SH-SY5Y (cell line): ENCODE measurements around the gene MSLN.

Experiments
- GATA2 ChIP-seq: IDR thresholded peaks from 2 replicates; pipeline ENCODE4 v1.6.1; 2011; ENCODE audit warnings: mild to moderate bottlenecking, low read depth, low read length
- GATA3 ChIP-seq: IDR thresholded peaks from 2 replicates; pipeline ENCODE4 v1.6.1; 2011; ENCODE audit warnings: low read depth, mild to moderate bottlenecking, low read length, moderate library complexity

Gene MSLN

DNA sequence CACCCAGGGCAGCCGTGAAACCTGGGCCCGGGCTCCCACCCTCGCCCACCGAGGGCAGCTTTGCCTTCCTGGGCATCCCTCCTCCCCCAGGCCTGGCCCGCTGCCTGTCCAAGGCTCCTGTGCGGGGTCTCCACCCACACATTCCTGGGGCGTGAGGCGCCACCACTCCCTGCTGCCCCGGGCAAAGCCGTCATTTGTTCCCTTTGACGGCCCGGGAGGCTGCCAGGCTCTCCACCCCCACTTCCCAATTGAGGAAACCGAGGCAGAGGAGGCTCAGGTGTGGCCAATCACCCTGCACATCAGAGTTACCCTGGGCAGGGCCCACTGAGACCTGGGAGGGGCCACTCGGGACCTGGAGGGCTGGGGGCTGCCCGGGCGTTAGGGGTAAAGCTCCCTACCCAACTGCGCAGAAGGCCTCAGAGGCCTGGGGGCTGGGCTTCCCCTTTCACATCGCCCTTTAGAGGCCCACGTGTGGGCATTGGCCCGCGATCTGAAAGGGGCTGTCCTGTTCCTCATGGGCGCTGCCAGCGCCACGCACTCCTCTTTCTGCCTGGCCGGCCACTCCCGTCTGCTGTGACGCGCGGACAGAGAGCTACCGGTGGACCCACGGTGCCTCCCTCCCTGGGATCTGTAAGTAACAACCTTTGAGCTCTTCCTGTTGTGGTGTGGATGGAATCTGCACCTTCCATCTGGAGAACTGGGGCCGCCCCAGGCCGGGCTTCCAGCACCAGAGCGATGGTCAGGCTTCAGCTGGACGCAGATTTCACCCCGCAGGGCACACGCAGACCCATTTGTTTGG, at the start of gene MSLN:
MSLN (plus strand) TSS at position 190 of the 799 bp plus-strand sequence. CDS start 1,947 bp downstream, outside the sequence.
- TF ChIP-seq GATA2 (no peak), GATA3 (no peak)

DNA sequence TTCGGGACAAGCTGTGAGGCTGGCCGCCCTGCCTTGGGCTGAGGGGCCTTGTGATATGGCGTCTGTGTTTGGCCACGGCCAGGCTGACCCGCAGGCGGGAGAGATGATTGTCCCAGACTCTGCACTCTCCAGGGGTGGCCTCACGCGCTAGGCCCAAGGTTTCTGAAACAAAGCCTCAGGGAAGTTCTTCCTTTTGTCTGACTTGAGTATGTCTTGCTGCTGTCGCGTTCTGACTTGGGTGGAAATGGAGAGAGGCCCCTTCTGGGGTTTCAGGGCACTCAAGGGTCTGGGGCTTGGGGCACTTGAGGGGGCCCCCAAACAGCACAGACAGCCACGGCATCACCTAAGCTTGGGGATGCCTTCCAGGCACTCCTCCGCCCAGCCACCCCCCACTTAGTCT, 49.5 kb upstream of the MSLN start:
- TF ChIP-seq GATA3 (no peak), GATA2 (no peak)

DNA sequence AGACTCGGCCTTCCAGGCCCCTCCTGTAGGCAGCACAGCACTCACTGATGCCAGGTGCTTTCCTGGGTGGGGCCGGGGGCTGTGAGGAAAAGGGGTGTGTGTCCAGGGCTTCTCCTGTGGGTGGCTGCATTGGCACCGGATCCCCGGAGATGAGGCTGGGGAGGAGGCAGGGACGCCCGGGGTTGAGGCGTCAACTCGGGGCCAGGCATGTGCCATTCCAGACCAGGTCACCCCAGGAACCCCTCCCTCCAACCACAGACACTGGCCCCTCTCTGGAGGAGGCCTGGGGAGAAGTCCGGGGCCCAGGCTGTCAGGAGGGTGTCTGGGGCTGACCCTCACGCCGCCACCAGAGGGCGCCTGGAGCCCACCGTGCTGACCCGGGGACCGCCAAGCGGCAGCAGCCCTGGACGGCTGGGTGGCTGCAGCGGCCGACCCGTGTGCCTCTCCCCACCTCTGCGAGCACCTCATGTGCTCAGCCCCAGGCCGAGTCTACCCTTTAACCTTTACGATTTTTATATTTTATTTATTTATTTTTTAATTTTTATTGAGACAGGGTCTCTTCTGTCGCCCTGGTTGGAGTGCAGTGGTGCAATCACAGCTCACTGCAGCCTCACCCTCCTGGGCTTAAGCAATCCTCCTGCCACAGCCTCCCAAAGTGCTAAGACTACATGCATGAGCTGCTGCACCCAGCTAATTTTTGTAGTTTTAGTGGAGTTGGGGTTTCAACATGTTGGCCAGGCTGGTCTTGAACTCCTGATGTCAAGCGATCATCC, 48.8 kb upstream of the MSLN start:
- no peak for TF ChIP-seq GATA2
- no peak for TF ChIP-seq GATA3

DNA sequence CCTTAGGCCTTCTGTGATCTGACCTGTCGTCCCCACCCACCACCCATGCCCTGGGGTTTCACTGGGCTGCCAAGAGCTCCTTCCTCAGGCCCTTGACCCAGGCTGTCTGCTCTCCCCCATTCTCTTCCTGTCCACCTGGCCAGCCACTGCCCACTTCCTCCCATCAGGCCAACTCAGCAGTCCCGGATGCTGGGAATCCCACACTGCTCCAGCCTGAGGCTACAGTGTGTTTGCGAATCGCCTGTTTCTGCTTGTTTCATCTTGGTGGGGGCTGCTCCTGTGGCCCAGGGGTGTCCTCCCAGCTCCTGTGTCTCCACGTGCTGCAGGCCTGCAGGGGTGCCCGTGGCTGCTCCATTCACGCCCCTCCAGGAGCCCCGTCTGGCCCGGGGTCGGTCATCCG, 46.5 kb upstream of the MSLN start:
- TF ChIP-seq GATA3 (no peak), GATA2 (no peak)

DNA sequence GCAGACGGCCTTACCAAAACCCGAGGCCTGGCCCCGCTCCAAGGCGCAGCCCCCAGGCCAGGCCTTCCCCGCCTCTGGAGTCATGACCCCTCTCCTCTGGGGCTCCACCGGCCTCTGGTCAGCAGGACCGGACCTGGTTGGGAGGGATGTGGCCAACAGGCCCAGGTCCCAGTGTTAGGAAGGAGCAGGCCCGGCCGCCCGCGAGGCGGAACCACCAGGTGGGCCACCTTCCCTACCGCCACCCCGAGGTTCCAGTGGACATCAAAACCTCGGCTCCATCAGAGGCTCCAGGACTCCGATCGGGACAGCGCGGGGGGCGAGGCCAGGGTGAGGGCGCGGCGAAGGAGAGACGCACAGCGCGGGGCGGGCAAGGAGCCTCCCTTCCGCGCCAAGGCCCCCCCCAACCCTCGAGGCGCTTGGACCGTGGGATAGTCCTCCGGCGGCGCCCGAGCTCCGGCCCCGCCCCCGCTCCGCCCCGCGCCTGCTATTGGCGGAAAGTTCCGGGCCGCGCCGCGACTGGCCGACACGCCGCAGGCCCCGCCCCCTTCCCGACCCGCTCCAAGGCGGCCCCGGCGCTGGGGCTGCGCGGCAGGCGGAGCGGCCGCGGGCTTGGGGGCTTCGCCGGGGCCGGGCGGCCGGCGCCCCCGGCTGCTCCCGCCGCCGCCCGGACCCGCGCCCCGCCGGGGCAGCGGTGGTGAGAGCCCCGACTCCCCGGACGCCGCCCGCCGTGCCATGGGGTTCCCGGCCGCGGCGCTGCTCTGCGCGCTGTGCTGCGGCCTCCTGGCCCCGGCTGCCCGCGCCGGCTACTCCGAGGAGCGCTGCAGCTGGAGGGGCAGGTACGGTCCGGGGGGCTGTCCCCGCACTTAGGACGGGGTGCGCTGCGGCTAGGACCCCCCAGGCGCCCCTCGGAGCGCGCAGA, 45.7 kb upstream of the MSLN start, which contains the start of gene METRN:
METRN (plus strand) TSS at position 561 of the 919 bp plus-strand sequence; CDS start at position 733, 172 bp downstream.
- TF ChIP-seq GATA3 (no peak), GATA2 (no peak)

DNA sequence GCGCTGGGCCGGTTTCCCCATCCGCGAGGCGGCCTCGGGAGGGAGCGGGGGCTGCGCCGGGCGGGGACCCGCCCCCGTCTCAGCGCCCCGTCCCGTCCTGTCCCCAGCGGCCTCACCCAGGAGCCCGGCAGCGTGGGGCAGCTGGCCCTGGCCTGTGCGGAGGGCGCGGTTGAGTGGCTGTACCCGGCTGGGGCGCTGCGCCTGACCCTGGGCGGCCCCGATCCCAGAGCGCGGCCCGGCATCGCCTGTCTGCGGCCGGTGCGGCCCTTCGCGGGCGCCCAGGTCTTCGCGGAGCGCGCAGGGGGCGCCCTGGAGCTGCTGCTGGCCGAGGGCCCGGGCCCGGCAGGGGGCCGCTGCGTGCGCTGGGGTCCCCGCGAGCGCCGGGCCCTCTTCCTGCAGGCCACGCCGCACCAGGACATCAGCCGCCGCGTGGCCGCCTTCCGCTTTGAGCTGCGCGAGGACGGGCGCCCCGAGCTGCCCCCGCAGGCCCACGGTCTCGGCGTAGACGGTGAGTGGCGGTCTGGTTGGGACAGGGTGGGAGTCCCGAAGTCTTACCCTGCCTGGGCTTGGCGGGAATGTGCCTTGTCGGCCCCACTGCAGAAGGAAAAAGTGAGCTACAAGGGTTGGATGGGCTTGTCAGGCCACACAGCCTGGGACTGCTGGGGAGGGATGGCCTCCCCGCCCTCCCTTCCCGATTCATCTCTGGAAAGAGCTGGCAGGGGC, 44.9 kb upstream of the MSLN start:
- TF ChIP-seq GATA3 (no peak), GATA2 (no peak)

DNA sequence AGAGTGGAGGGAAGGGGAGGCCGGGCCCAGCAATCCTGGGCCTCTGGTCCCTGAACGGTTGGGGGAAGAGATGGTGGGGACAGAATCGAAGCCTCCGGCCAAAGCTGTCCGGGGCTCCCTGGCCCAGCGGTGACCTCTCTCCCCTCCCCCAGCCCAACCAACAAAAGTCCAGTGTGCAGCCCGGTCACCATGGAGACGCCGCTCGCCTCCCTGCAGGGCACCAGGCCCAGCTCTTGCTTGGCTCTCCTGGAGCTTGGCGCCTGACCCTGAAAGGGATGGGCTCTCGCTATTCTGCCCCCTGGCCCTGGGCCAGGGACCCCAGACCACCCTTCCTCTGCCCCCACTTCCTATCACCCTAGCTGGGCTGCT, 44.4 kb upstream of the MSLN start:
- no peak for TF ChIP-seq GATA2
- no peak for TF ChIP-seq GATA3

DNA sequence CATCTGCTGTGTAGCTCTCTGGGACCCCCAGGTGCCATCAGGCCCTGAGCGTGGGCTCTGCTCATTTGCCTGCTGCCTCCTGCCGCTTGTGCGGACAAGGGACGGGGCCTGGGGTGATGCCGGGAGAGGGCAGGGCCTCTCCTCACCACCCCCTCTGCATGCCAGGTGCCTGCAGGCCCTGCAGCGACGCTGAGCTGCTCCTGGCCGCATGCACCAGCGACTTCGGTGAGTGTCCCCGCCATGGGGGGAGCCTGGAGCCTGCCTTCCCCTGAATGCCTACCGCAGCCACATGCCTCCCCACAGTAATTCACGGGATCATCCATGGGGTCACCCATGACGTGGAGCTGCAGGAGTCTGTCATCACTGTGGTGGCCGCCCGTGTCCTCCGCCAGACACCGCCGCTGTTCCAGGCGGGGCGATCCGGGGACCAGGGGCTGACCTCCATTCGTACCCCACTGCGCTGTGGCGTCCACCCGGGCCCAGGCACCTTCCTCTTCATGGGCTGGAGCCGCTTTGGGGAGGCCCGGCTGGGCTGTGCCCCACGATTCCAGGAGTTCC, 43.7 kb upstream of the MSLN start:
- TF ChIP-seq GATA3 (no peak), GATA2 (no peak)

DNA sequence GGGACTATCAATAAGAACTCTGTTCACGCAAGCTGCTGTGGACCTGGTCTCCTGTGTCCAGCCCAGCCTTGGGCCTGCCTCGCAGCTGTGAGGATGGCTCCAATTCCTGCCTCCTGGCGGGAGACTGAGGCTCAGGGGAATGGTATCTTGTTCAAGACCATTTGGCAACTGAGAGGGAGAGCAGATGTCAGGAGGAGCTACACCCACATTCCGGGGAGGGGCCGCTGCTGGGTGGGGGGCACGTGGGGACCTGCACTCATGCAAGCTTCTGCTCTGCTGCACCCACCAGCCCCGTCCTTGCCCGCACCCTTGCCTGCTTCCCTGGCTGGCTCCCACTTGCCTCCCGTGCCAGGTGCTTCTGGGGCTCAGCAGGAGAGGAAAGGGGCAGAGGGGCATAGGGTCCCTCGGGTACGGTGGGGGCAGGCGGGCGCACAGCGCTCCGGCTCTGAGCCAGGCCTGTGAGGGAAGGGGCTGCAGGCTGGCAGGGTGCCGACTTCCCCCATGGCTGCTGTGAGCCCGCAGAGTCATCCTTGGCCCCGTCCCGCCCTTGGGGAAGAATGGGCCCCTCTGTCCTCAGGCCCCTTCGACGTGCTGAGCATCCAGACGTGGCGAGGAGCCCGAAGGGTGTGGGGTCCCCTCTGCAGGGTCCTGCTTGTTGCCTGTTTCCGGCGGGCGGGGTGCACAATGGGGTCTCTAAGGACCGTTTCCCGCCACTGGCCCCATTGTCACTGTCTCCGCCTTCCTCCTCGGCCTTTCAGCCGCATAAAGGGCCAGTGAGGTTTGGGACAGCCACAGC, 42.9 kb upstream of the MSLN start:
- no peak for TF ChIP-seq GATA3
- TF ChIP-seq GATA2 = no peak

DNA sequence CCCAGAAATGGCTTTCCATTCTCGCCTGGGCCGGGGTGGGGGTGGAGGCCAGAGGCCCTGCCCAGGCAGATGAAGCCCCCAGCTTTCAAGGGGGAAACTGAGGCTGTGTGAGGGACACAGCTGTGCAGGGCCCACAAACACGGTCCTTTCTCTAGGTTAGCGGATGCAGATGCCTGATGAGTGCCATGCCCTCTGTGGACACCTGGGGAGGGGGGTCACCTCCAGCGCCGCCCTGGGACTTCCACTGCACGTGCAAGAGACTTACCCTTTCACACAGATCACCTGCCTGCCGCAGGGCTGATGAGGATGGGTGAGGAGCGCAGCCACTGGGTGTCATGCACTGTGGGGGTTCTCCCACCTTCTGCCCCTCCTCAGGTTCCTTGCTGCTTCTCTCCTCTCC, 42.1 kb upstream of the MSLN start:
- TF ChIP-seq GATA3 = no peak
- TF ChIP-seq GATA2 = no peak

DNA sequence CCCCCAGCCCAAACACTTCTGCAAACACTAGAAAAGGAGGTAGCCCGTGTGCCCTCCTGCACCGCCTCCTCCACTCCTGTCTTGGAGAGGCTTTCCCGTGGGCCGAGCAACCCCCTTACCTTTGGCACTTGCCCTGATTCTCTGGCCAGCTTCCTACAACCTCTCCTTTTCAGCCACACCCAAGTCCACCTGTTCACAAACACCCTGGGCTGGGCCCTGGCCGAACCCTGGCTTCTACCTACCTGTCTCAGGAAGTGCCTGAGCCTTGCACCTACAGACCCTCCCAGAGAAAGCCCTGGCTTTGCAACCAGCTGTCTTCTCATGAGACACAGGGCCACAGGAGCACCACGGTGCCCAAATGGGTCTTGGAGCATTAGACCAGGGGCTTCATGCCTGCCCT, 41.6 kb upstream of the MSLN start:
- no peak for TF ChIP-seq GATA3
- no peak for TF ChIP-seq GATA2

DNA sequence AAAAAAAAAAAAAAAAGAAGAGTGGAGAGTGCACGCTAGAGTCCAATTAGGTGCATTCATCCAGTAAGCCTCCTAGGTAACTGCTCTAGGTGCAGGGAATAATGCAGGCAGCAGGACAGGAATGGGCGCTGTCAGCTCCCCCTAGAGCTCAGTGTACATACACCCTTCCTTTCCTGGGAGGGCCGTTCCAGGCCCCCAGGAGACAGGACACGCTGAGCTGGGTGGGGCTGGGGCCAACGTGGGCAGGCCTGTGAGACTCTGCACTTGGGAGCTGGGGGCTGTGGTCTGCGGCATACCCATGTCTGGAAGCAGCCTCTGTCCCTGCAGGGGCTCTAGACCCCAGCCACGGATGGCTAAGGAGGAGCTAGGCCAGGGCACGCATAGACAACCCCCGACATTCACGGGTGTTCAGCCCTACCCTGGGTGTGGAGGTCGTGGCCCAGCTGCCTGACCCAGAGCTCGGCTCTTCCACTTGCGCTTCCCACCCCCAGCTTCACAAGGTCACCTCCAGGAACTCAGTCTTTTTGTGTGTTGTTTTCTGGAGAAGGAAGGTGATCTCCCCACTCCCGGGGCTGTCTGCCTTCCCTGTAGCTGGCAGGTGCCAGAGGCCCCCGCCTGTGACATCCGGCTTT, 40.6 kb upstream of the MSLN start:
- no peak for TF ChIP-seq GATA3
- TF ChIP-seq GATA2 = no peak
